ENCODE data around the gene CLDN3. TPM values are rescaled to one million over a fixed set of nuclear protein-coding genes. Genes with fewer than 3 reads are reported as not detected.

Gene CLDN3
- total RNA-seq, 4 donors from 2014 or later: 4.6 to 19.4 (median 12.0) TPM

DNA sequence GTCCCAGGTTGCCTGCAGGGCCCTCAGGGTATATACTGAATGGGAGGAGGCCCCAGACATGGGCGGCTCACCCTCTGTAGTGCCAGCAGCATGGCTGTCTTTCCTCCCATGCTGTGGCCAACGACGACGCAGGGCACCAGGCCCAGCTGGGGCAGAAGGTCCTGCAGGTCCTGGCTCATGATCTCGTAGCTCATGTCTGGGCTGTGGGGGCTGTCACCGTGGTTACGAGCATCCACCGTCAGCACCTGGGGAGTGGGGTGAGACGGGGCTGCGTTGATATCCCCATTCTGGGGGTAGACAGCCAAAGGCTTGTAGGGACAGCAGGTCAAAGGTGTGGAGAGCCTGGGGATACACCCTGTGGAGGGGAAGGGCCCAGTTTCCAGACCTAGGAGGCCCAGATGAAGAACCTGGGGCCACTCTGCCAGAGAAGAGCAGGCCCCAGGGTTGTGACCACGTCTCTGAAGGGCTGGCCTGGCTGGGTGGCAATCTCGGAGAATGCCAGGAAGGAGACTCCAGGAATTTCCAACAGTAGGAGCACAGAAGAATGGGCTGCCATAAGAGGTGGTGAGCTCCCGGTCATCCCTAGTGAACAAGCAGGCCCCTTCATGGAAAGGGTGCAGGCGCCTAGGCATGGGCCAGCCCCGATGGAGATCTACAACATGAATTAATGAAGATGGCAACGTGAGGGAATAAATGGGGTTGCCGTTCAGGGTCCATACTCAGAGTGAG is 32.4 kb downstream of the CLDN3 start:
- Histone ChIP-seq H3K36me3 (peaks cover 21% of the 10 kb centered on the region), H3K27ac (peak overlapping the region; percentile 84), H3K4me3 (peak overlapping the region; percentile 78), H3K4me1 (peaks cover 31% of the 10 kb centered on the region), H3K27me3 (no peaks in the 10 kb centered on the region), H3K9me3 (no peaks in the 10 kb centered on the region)
- no peak for DNase-seq (ENCODE audit: low spot score in 2 of 2)
- no peak for TF ChIP-seq EP300 (IDR thresholded peaks at IDR 0.05)
- TF ChIP-seq, protein P1, sequence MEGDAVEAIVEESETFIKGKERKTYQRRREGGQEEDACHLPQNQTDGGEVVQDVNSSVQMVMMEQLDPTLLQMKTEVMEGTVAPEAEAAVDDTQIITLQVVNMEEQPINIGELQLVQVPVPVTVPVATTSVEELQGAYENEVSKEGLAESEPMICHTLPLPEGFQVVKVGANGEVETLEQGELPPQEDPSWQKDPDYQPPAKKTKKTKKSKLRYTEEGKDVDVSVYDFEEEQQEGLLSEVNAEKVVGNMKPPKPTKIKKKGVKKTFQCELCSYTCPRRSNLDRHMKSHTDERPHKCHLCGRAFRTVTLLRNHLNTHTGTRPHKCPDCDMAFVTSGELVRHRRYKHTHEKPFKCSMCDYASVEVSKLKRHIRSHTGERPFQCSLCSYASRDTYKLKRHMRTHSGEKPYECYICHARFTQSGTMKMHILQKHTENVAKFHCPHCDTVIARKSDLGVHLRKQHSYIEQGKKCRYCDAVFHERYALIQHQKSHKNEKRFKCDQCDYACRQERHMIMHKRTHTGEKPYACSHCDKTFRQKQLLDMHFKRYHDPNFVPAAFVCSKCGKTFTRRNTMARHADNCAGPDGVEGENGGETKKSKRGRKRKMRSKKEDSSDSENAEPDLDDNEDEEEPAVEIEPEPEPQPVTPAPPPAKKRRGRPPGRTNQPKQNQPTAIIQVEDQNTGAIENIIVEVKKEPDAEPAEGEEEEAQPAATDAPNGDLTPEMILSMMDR (IDR thresholded peaks at IDR 0.05): no peak
- no peak for TF ChIP-seq POLR2AphosphoS5 (IDR thresholded peaks at IDR 0.05)
- TF ChIP-seq POLR2A (IDR thresholded peaks at IDR 0.05): no peak
- whole genome bisulfite sequencing: 71% methylated on average over 12 of the region's 17 CpGs

DNA sequence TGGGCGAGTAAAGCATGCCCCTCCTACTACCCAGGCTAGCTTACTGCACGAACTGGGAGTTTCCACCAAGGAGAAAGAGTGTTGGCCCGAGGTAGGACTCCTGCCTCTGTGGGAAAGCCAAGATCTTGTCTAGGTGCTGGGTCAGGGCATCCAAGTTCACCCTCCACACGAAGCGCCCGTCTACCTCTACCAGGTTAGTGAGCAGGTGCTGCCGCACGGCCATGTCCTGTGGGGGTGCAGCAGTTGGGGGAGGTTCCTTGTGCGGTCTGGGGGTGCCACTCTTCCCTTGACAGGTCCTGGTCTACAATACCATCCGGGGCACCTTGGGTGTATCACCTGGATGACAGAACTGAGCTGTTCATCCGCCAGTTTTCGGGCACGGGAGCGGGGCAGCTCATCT is 33.2 kb downstream of the CLDN3 start:
- TF ChIP-seq EP300 (IDR thresholded peaks at IDR 0.05): no peak
- TF ChIP-seq, protein P1 (IDR thresholded peaks at IDR 0.05): no peak
- TF ChIP-seq POLR2A (IDR thresholded peaks at IDR 0.05): no peak
- TF ChIP-seq POLR2AphosphoS5 (IDR thresholded peaks at IDR 0.05): no peak
- Histone ChIP-seq H3K9me3 (no peaks in the 10 kb centered on the region), H3K4me3 (no peak overlapping the region), H3K27ac (no peak overlapping the region), H3K36me3 (peaks cover 21% of the 10 kb centered on the region), H3K4me1 (peaks cover 27% of the 10 kb centered on the region), H3K27me3 (no peaks in the 10 kb centered on the region)
- no peak for DNase-seq (ENCODE audit: low spot score in 2 of 2)
- 63% methylated on average over 3 of the region's 14 CpGs for WGBS

DNA sequence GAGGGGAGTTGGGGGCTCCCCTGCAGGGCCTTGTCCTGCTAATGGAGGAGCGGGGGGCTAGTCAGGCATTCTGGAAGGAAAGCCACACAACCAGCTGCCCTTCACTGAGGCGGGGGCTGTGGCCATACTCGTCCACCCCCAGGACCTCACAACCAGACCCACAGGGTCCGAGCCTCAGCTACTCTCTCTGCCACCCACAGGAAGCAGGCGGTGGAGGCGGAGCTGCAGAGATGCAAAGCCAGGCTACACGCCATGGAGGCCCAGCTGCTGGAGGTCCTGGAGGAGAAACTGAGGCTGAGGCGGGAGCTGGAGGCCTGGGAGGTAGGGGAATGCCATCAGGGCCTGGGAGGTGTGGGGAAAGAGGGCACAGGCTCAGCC is 34.6 kb downstream of the CLDN3 start:
- TF ChIP-seq, protein P1 (IDR thresholded peaks at IDR 0.05): no peak
- TF ChIP-seq POLR2A (IDR thresholded peaks at IDR 0.05) (no peak), POLR2AphosphoS5 (IDR thresholded peaks at IDR 0.05) (no peak), EP300 (IDR thresholded peaks at IDR 0.05) (no peak)
- no peaks in the 10 kb centered on the region for H3K27me3 ChIP-seq
- no peaks in the 10 kb centered on the region for H3K9me3 ChIP-seq
- DNase-seq (ENCODE audit: low spot score in 2 of 2): no peak
- peaks cover 27% of the 10 kb centered on the region for H3K4me1 ChIP-seq
- H3K4me3 ChIP-seq: no peak overlapping the region
- 67% methylated on average over 1 of the region's 8 CpGs for WGBS
- peak overlapping the region; percentile 2 for H3K27ac ChIP-seq
- H3K36me3 ChIP-seq: peaks cover 21% of the 10 kb centered on the region

DNA sequence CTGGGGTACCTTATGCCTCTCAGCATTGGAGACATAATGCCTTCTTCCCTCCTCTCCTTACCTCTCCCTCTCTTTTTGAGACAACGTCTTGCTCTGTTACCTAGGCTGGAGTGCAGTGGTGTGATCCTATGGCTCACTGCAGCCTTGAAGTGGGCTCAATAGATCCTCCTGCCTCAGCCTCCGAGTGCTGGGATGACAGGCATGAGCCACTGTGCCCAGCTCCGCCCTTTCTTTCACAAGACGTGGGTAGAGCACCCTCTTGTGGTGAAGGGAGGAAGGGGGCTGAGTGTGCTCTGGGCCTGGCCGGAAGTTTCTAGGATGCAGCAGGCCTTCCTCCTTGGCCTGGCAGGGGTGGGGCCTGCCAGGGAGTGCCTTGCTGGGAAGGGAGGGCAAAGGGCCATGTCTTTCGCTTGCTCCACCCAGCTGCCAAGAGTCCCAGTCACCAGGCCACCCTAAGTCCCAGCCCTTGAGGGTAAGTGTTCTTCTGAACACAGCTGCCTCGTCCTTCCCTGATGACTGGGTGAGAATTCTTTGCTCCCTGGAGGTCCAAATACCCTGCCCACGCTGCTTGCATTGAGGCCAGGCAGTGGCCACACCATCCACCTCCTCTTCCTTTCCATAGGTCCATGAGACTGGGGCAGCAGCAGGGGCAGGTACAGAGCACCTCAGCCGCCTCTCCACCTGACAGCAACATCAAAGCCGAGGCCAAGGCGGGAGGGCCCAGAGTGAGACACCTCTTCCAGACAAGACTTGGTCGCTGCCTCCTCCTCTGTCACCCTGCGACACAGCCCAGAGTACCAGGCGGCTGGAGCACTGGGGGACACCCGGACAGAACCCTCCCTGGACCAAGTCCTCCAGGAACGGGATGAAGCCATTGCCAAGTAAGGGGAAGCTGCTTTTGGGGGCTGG is 35.2 kb downstream of the CLDN3 start:
- DNase-seq (ENCODE audit: low spot score in 2 of 2): peak; percentile 87 to 90
- Histone ChIP-seq H3K9me3 (no peaks in the 10 kb centered on the region), H3K27ac (peak overlapping the region; percentile 2), H3K36me3 (peaks cover 21% of the 10 kb centered on the region), H3K4me3 (no peak overlapping the region), H3K27me3 (no peaks in the 10 kb centered on the region), H3K4me1 (peaks cover 27% of the 10 kb centered on the region)
- 32% methylated on average over 6 of the region's 16 CpGs for WGBS
- no peak for TF ChIP-seq EP300 (IDR thresholded peaks at IDR 0.05)
- peak in 1 of 3 donors; percentile 52 for TF ChIP-seq POLR2AphosphoS5 (IDR thresholded peaks at IDR 0.05)
- TF ChIP-seq, protein P1 (IDR thresholded peaks at IDR 0.05): peak; percentile 64 to 89

DNA sequence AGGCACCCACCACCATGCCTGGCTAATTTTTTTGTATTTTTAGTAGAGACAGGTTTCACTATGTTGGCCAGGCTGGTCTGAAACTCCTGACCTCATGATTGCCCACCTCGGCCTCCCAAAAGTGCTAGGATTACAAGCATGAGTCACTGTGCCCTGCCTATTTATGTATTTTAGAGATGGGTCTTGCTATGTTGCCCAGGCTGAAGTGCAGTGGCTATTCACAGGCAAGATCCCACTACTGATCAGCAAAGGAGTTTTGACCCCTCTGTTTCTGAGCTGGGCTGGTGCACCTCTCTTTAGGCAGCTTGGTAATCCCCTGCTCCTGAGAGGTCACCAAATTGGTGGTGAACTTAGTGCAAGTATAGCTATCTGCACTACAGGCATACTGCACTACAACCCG is 37.7 kb downstream of the CLDN3 start:
- no peaks in the 10 kb centered on the region for H3K9me3 ChIP-seq
- H3K27ac ChIP-seq: no peak overlapping the region
- no peak for TF ChIP-seq EP300 (IDR thresholded peaks at IDR 0.05)
- TF ChIP-seq POLR2AphosphoS5 (IDR thresholded peaks at IDR 0.05): no peak
- no peak for TF ChIP-seq POLR2A (IDR thresholded peaks at IDR 0.05)
- TF ChIP-seq, protein P1 (IDR thresholded peaks at IDR 0.05): no peak
- H3K27me3 ChIP-seq: no peaks in the 10 kb centered on the region
- no peak overlapping the region for H3K4me3 ChIP-seq
- H3K36me3 ChIP-seq: peaks cover 20% of the 10 kb centered on the region
- H3K4me1 ChIP-seq: peaks cover 11% of the 10 kb centered on the region
- no peak for DNase-seq (ENCODE audit: low spot score in 2 of 2)
- 89% methylated on average over 2 of the region's 2 CpGs for WGBS

Measured in suprapubic skin (tissue), 4 donors.